Panc1 (cell line): Measurements from ENCODE around the gene NUB1.

Experiments used
- POLR2AphosphoS5 ChIP-seq: IDR thresholded peaks from 2 replicates; pipeline ENCODE4 v1.6.1; 2012; ENCODE audit warnings: mild to moderate bottlenecking, low read depth, low read length, moderate library complexity
- SIN3A ChIP-seq: IDR thresholded peaks from 2 replicates; pipeline ENCODE4 v1.6.1; 2012; ENCODE audit warnings: low read depth, mild to moderate bottlenecking, low read length, moderate library complexity, borderline replicate concordance; ENCODE audit not compliant: insufficient read depth
- TF ChIP-seq, protein P1 (sequence below): fragments of 450-650 bp; IDR thresholded peaks from 2 replicates; pipeline ENCODE4 v1.5.1; 2017; ENCODE audit warnings: mild to moderate bottlenecking
- TF ChIP-seq, protein P2 (sequence below), 2 experiments: IDR thresholded peaks; 2 replicates each; pipeline ENCODE4 v1.6.1; 2011 to 2012; ENCODE audit warnings: low read depth in 2 of 2, control low read depth in 1 of 2, low read length in 1 of 2, mild to moderate bottlenecking in 1 of 2, moderate library complexity in 1 of 2; ENCODE audit not compliant: insufficient read depth in 1 of 2

DNA sequence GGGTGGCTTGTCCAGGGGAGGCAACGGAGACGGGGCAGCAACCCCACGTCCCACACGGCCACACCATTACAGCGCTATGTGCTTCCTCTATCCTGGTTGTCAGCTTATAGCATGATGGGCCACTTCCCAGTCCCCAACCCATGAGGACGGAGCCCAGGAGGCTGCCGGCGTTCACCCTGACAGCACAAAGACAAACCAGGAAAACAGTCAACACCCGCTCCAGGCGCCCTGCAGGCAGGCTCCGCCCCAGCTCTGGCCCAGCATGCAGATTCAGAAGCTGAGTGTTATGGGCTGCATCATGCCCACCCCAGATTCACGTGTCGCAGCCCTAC is 53.4 kb downstream of the NUB1 start:
- TF ChIP-seq, protein P1, sequence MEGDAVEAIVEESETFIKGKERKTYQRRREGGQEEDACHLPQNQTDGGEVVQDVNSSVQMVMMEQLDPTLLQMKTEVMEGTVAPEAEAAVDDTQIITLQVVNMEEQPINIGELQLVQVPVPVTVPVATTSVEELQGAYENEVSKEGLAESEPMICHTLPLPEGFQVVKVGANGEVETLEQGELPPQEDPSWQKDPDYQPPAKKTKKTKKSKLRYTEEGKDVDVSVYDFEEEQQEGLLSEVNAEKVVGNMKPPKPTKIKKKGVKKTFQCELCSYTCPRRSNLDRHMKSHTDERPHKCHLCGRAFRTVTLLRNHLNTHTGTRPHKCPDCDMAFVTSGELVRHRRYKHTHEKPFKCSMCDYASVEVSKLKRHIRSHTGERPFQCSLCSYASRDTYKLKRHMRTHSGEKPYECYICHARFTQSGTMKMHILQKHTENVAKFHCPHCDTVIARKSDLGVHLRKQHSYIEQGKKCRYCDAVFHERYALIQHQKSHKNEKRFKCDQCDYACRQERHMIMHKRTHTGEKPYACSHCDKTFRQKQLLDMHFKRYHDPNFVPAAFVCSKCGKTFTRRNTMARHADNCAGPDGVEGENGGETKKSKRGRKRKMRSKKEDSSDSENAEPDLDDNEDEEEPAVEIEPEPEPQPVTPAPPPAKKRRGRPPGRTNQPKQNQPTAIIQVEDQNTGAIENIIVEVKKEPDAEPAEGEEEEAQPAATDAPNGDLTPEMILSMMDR: no peak
- TF ChIP-seq, protein P2, sequence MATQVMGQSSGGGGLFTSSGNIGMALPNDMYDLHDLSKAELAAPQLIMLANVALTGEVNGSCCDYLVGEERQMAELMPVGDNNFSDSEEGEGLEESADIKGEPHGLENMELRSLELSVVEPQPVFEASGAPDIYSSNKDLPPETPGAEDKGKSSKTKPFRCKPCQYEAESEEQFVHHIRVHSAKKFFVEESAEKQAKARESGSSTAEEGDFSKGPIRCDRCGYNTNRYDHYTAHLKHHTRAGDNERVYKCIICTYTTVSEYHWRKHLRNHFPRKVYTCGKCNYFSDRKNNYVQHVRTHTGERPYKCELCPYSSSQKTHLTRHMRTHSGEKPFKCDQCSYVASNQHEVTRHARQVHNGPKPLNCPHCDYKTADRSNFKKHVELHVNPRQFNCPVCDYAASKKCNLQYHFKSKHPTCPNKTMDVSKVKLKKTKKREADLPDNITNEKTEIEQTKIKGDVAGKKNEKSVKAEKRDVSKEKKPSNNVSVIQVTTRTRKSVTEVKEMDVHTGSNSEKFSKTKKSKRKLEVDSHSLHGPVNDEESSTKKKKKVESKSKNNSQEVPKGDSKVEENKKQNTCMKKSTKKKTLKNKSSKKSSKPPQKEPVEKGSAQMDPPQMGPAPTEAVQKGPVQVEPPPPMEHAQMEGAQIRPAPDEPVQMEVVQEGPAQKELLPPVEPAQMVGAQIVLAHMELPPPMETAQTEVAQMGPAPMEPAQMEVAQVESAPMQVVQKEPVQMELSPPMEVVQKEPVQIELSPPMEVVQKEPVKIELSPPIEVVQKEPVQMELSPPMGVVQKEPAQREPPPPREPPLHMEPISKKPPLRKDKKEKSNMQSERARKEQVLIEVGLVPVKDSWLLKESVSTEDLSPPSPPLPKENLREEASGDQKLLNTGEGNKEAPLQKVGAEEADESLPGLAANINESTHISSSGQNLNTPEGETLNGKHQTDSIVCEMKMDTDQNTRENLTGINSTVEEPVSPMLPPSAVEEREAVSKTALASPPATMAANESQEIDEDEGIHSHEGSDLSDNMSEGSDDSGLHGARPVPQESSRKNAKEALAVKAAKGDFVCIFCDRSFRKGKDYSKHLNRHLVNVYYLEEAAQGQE (IDR thresholded peaks at IDR 0.05; ENCODE audit: insufficient read depth in 1 of 2, low read depth in 2 of 2, low read length in 1 of 2): no peak
- no peak for TF ChIP-seq SIN3A
- no peak for TF ChIP-seq POLR2AphosphoS5
